Endothelial cell (in vitro differentiated cells): ENCODE measurements around the gene CCL5. TPM values are rescaled to one million over a fixed set of nuclear protein-coding genes. Genes with fewer than 3 reads are reported as not detected.

Source experiments
- DNase-seq: peaks from one replicate; pipeline ENCODE4 v3.0.0; 2021; ENCODE audit warnings: low spot score
- H3K27ac Mint-ChIP-seq: one replicate; pipeline ENCODE4 v1.8.0; 2021; ENCODE audit warnings: mixed read lengths, inconsistent platforms; ENCODE audit not compliant: unreplicated experiment
- H3K27me3 Mint-ChIP-seq: one replicate; pipeline ENCODE4 v1.8.0; 2021; ENCODE audit warnings: mild to moderate bottlenecking, moderate library complexity, mixed read lengths, inconsistent platforms; ENCODE audit not compliant: unreplicated experiment
- H3K36me3 Mint-ChIP-seq: one replicate; pipeline ENCODE4 v1.8.0; 2021; ENCODE audit warnings: mild to moderate bottlenecking, low read depth, mixed read lengths, inconsistent platforms; ENCODE audit not compliant: unreplicated experiment
- H3K4me1 Mint-ChIP-seq: one replicate; pipeline ENCODE4 v1.8.0; 2021; ENCODE audit warnings: mild to moderate bottlenecking, mixed read lengths, inconsistent platforms; ENCODE audit not compliant: unreplicated experiment
- H3K4me3 Mint-ChIP-seq: one replicate; pipeline ENCODE4 v1.8.0; 2021; ENCODE audit warnings: mild to moderate bottlenecking, mixed read lengths, inconsistent platforms; ENCODE audit not compliant: unreplicated experiment
- H3K9me3 Mint-ChIP-seq: one replicate; pipeline ENCODE4 v1.8.0; 2021; ENCODE audit warnings: mixed read lengths, inconsistent platforms; ENCODE audit not compliant: unreplicated experiment
- total RNA-seq: library from RNA; stranded (reverse); fragmentation: NEBNext Ultra II Directional; extraction: Animal tissue kit (Norgen Biotek cat#: 25700); gene quantifications from one replicate; pipeline ENCODE4 v1.2.1, GENCODE V29; 2021; ENCODE audit not compliant: unreplicated experiment
- TF ChIP-seq, protein P1 (sequence below): fragments of 200-600 bp; sonication (generic); IDR thresholded peaks from one replicate; pipeline ENCODE4 v1.5.0; 2021; ENCODE audit warnings: antibody characterized with exemption; ENCODE audit not compliant: unreplicated experiment

Gene CCL5
- total RNA-seq, 1 donor from 2014 or later: not detected

DNA sequence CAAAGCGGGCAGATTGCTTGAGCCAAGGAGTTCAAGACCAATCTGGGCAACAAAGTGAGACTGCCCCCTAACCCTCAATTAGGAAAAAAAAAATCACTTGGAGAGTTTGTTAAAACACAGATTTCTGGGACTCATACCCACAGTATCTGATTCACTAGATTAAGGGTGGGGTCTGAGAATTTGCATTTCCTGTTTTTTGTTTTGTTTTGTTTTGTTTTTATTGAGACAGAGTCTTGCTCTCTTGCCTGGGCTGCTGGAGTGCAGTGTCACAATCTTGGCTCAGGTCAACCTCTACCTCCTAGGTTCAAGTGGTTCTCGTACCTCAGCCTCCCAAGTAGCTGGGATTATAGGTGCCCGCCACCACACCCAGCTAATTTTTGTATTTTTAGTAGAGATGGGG is 12.6 kb downstream of the CCL5 start:
- H3K36me3 Mint-ChIP-seq: no peaks in the 10 kb centered on the region
- peaks cover 3% of the 10 kb centered on the region for H3K27me3 Mint-ChIP-seq
- H3K4me1 Mint-ChIP-seq: peaks cover 9% of the 10 kb centered on the region
- no peak for DNase-seq
- H3K4me3 Mint-ChIP-seq: no peak overlapping the region
- no peaks in the 10 kb centered on the region for H3K9me3 Mint-ChIP-seq
- TF ChIP-seq, protein P1, sequence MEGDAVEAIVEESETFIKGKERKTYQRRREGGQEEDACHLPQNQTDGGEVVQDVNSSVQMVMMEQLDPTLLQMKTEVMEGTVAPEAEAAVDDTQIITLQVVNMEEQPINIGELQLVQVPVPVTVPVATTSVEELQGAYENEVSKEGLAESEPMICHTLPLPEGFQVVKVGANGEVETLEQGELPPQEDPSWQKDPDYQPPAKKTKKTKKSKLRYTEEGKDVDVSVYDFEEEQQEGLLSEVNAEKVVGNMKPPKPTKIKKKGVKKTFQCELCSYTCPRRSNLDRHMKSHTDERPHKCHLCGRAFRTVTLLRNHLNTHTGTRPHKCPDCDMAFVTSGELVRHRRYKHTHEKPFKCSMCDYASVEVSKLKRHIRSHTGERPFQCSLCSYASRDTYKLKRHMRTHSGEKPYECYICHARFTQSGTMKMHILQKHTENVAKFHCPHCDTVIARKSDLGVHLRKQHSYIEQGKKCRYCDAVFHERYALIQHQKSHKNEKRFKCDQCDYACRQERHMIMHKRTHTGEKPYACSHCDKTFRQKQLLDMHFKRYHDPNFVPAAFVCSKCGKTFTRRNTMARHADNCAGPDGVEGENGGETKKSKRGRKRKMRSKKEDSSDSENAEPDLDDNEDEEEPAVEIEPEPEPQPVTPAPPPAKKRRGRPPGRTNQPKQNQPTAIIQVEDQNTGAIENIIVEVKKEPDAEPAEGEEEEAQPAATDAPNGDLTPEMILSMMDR: no peak
- H3K27ac Mint-ChIP-seq: no peak overlapping the region

DNA sequence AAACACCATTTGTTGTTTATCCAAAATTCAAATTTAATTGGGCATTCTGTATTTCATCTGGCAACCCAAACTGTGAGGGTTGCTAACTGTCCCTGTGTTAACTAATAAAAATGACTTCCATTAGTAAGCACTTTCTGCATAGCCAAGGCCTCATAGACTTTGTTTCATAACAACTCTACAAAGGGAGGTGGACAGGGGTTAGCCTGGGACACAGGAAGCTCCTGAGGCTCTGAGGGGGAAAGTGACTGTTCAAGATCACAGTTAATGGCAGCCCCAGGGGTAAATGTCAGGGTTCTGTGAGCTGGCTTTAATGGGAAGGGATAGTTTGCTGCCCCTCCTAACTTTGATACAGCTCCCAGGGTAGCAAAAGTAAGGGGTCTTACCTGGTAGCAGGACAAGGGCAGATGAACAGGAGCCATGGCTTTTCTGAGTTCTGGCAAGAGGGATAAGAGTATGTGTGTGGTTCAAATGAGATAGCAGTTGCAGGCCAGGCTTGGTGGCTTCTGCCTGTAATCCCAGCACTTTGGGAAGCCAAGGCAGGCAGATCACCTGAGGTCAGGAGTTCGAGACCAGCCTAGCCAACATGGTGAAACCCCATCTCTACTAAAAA is 13.7 kb downstream of the CCL5 start:
- Mint-ChIP-seq H3K27me3 (peaks cover 3% of the 10 kb centered on the region), H3K4me3 (no peak overlapping the region), H3K4me1 (peaks cover 6% of the 10 kb centered on the region), H3K27ac (no peak overlapping the region), H3K36me3 (no peaks in the 10 kb centered on the region), H3K9me3 (no peaks in the 10 kb centered on the region)
- no peak for DNase-seq
- TF ChIP-seq, protein P1: no peak

DNA sequence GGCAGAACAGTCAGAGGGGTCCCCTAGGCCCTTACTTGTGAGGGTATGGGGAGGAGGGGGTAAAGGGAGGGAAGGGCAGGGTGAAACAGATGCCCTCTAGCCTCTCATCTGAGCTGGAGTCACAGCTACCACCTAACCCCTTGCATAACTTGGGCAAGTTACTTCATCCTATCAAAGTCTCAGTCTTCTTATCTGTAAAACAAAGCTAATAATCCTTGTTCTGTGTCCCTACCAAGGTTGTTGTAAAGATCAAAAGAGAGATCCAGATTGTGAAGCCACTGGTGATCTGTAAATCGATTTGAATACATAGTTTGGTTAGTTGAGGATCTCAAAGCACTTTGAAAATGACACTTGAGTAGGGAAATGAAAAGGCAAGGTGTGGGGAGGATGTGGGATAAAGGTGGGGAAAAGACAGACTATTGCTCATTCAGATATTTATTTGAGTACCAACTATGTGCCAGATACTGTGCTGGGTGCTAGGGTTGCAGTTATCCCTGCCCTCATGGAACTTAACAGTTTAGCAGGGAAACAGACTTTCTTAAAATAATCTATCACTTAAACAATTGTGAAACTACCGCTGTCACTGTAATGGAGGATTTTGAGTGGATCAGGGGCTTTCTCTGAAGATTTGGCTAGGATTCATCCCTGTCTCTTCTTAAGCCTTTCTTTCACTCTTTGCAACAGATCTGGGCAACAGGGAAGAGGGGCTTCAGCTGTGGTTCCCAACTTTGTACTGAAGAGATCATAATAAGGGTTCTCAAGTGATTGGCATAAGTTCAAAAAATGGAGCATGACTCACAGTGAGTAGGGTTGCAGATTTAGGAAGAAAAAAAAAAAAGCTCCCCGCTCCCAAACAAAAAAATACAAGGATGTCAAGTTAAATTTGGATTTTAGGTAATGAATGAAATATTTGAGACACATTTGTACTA is 14.5 kb downstream of the CCL5 start:
- H3K9me3 Mint-ChIP-seq: no peaks in the 10 kb centered on the region
- no peak overlapping the region for H3K4me3 Mint-ChIP-seq
- TF ChIP-seq, protein P1: no peak
- H3K27me3 Mint-ChIP-seq: peaks cover 3% of the 10 kb centered on the region
- H3K36me3 Mint-ChIP-seq: no peaks in the 10 kb centered on the region
- no peak overlapping the region for H3K27ac Mint-ChIP-seq
- DNase-seq: no peak
- H3K4me1 Mint-ChIP-seq: no peaks in the 10 kb centered on the region

GRCh38 chr17:35864853-35865252 is 15.3 kb downstream of the CCL5 start:
- Mint-ChIP-seq H3K4me1 (no peaks in the 10 kb centered on the region), H3K27me3 (peaks cover 2% of the 10 kb centered on the region), H3K4me3 (no peak overlapping the region), H3K36me3 (no peaks in the 10 kb centered on the region), H3K27ac (no peak overlapping the region), H3K9me3 (no peaks in the 10 kb centered on the region)
- TF ChIP-seq, protein P1: no peak
- DNase-seq: no peak

DNA sequence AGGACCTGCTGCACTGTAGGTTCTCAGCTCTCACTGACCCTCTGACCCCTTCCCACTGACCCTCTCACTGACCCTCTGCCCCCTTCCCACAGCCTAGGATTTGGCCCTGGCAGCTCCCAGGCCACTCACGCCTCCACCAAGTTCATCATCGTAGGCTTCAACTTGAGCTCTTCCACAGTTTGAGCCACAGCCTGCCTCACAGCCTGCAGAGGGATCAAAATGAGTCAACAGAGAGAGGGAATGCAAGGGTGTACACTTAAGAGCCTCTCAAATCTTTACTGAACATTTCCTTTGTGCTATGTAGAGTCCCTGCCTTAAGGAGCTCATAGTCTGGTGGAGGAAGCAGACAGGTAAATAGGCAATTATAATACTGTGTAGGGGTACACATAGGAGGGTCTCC is 23.6 kb downstream of the CCL5 start:
- Mint-ChIP-seq H3K4me3 (no peak overlapping the region), H3K36me3 (peaks cover 10% of the 10 kb centered on the region), H3K4me1 (peaks cover 3% of the 10 kb centered on the region), H3K27me3 (no peaks in the 10 kb centered on the region), H3K9me3 (no peaks in the 10 kb centered on the region), H3K27ac (no peak overlapping the region)
- DNase-seq: no peak
- TF ChIP-seq, protein P1: no peak
